Measurements from ENCODE around the gene MLANA.

MLANA gene

DNA sequence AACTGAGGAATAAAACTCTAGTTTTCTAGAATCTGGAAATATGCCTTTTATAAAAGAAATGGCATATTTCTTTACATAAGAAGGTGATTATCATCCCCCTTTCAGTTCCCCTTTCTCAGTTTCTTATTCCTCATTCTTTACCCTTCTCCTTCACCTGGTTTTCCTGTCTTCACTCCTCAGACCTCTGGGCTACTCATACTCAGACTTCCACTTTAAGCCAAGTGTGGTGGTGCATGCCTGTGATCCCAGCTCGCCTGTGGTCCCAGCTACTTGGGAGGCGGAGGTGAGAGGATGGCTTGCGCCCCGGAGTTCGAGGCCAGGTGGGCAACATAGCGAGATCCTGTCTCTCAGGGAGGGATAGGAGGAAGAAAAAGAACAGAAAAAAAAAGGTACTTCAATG, 67.6 kb downstream of the MLANA start:
- no peak for DNase-seq (ENCODE audit: low spot score)
